A673 (cell line): ENCODE results near the gene ZNF365. TPM values are rescaled to one million over a fixed set of nuclear protein-coding genes. Genes with fewer than 3 reads are reported as not detected.

Experiments used
- BruUV-seq: library from RNA; stranded (reverse); fragments of 400-500 nt; replicated peaks from 2 replicates; lab custom pipeline; 2021; lab: Mats Ljungman, UMichigan
- CTCF ChIA-PET: fragments of 300-600 bp; sonication (Branson Sonifier 250); formaldehyde crosslinking; loops from one replicate; lab custom pipeline; 2022; ENCODE audit warnings: antibody characterized with exemption; lab: Charles Lee
- POLR2A ChIA-PET: fragments of 300-600 bp; sonication (Branson Sonifier 250); formaldehyde crosslinking; loops from one replicate; lab custom pipeline; 2022; ENCODE audit warnings: antibody characterized with exemption; ENCODE audit not compliant: low non-redundant PET; lab: Charles Lee
- DNase-seq: peaks from one replicate; pipeline ENCODE4 v3.0.0-alpha.2; 2015; ENCODE audit warnings: low spot score
- H3K27ac ChIP-seq: fragments of 200-600 bp; sonication (generic); 2 replicates; pipeline ENCODE4 v1.5.1; 2016; ENCODE audit warnings: mixed run types, low read depth, mild to moderate bottlenecking, mixed read lengths, antibody characterized with exemption, low read length; ENCODE audit not compliant: poor library complexity, severe bottlenecking
- H3K27me3 ChIP-seq: fragments of 200-600 bp; sonication (generic); replicated peaks from 2 replicates; pipeline ENCODE4 v1.6.1; 2017; ENCODE audit warnings: mixed run types, low read depth, mild to moderate bottlenecking, mixed read lengths, antibody characterized with exemption, low read length; ENCODE audit not compliant: insufficient read depth, poor library complexity
- H3K36me3 ChIP-seq: fragments of 200-600 bp; sonication (generic); 2 replicates; pipeline ENCODE4 v1.6.1; 2016; ENCODE audit warnings: mixed run types, mild to moderate bottlenecking, mixed read lengths, antibody characterized with exemption, low read length; ENCODE audit not compliant: insufficient read depth, poor library complexity, severe bottlenecking
- H3K4me1 ChIP-seq: fragments of 200-600 bp; sonication (generic); 2 replicates; pipeline ENCODE4 v1.6.1; 2017; ENCODE audit warnings: mixed run types, mild to moderate bottlenecking, mixed read lengths, antibody characterized with exemption, low read length; ENCODE audit not compliant: insufficient read depth, poor library complexity, severe bottlenecking
- H3K4me3 ChIP-seq: fragments of 200-600 bp; sonication (generic); 2 replicates; pipeline ENCODE4 v1.5.1; 2016; ENCODE audit warnings: low read depth, mixed run types, mild to moderate bottlenecking, mixed read lengths, low read length; ENCODE audit not compliant: poor library complexity, severe bottlenecking
- H3K9me3 ChIP-seq: fragments of 200-600 bp; sonication (generic); 2 replicates; pipeline ENCODE4 v1.6.1; 2016; ENCODE audit warnings: mixed run types, low read depth, mild to moderate bottlenecking, mixed read lengths, antibody characterized with exemption, low read length; ENCODE audit not compliant: poor library complexity, severe bottlenecking
- EZH2 ChIP-seq: fragments of 200-600 bp; sonication (generic); IDR thresholded peaks from 2 replicates; pipeline ENCODE4 v1.6.1; 2017; ENCODE audit warnings: borderline replicate concordance, low read depth, mild to moderate bottlenecking, mixed read lengths, antibody characterized with exemption, low read length; ENCODE audit not compliant: poor library complexity, severe bottlenecking
- intact Hi-C: fragments of 100-400 bp; cut with micrococcal nuclease; formaldehyde crosslinking; loops from one replicate; pipeline ENCODE4 v1.10.0; 2022; ENCODE audit not compliant: unreplicated experiment
- total RNA-seq: library from RNA; stranded (reverse); gene quantifications from 2 replicates; pipeline ENCODE4 v1.2.3, GENCODE V29; 2021
- TF ChIP-seq, protein P1 (sequence below): fragments of 300-800, 200-600 bp; sonication (generic); conservative IDR thresholded peaks from 2 replicates; pipeline ENCODE4 v1.5.1; 2017; ENCODE audit warnings: low read depth, mild to moderate bottlenecking, antibody characterized with exemption, low read length, moderate library complexity, mixed read lengths

The ZNF365 gene
- total RNA-seq, 1 experiment from 2014 or later = 0.56 TPM

DNA sequence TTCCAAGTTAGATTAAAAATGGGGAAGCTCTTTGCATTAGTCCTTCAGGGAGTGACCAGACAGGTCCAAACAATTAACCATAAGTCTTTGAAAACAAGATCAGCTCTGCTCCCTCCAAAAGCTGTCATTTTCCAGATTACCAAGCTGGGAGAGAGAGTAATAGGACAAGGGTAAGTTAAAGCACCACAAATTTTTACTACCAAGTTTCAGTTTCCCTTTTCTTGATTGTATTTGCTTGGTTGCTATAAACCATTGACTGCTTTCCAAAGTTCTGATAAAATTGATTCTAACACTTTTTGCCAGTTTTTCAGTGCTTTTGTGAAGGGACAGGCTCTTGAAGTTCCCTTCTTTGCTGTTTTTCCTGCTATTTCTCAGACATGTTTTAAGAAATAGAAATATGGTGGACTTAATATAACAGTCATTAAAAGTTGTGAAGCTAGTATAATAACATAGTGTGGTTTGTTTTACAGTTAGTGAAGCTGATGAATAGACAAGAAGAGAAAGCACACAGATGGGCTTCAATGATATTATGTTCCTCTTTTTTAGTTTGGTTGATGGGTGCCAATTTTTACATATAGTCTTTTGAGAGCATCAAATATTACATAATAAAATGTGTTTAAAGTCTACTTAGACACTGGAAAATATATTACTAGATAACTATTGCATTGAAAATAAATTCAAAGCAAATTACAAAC lies 40.0 kb upstream of the ZNF365 start:
- ChIA-PET CTCF (no interaction called here), POLR2A (no interaction called here)
- H3K36me3 ChIP-seq = no peaks in the 10 kb centered on the region
- H3K4me1 ChIP-seq = peaks cover 11% of the 10 kb centered on the region
- H3K9me3 ChIP-seq = peaks cover 9% of the 10 kb centered on the region
- TF ChIP-seq EZH2 = no peak
- TF ChIP-seq, protein P1, sequence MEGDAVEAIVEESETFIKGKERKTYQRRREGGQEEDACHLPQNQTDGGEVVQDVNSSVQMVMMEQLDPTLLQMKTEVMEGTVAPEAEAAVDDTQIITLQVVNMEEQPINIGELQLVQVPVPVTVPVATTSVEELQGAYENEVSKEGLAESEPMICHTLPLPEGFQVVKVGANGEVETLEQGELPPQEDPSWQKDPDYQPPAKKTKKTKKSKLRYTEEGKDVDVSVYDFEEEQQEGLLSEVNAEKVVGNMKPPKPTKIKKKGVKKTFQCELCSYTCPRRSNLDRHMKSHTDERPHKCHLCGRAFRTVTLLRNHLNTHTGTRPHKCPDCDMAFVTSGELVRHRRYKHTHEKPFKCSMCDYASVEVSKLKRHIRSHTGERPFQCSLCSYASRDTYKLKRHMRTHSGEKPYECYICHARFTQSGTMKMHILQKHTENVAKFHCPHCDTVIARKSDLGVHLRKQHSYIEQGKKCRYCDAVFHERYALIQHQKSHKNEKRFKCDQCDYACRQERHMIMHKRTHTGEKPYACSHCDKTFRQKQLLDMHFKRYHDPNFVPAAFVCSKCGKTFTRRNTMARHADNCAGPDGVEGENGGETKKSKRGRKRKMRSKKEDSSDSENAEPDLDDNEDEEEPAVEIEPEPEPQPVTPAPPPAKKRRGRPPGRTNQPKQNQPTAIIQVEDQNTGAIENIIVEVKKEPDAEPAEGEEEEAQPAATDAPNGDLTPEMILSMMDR = no peak
- DNase-seq = no peak
- no peak overlapping the region for H3K27ac ChIP-seq
- no peaks in the 10 kb centered on the region for H3K27me3 ChIP-seq
- intact Hi-C loops = no loop called here
- BruUV-seq = no TSS peak
- H3K4me3 ChIP-seq = no peak overlapping the region

DNA sequence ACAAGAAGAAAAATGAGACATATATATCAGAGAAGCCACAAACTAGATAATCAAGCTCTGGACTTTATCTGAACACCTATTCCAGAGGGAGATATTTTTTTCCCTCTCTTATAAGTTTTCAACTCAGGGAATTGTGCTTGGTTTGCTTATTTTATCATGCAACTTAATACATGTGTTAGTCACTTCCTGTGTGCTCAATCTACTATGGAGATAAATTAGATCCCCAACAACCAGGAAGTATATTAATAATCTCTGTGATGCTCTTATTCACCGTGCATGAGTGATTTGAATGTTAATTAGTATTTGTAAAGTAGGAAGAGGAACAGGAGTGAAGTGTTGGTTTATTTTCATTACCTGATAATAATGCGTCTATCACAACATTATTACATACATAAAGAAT lies 38.8 kb upstream of the ZNF365 start:
- TF ChIP-seq, protein P1 = no peak
- TF ChIP-seq EZH2 = no peak
- Histone ChIP-seq H3K9me3 (peaks cover 9% of the 10 kb centered on the region), H3K27me3 (no peaks in the 10 kb centered on the region), H3K4me3 (no peak overlapping the region), H3K4me1 (peaks cover 11% of the 10 kb centered on the region), H3K36me3 (no peaks in the 10 kb centered on the region), H3K27ac (no peak overlapping the region)
- intact Hi-C loops = no loop called here
- POLR2A ChIA-PET = no interaction called here
- BruUV-seq = no TSS peak
- CTCF ChIA-PET = no interaction called here
- peak; percentile 64 for DNase-seq

DNA sequence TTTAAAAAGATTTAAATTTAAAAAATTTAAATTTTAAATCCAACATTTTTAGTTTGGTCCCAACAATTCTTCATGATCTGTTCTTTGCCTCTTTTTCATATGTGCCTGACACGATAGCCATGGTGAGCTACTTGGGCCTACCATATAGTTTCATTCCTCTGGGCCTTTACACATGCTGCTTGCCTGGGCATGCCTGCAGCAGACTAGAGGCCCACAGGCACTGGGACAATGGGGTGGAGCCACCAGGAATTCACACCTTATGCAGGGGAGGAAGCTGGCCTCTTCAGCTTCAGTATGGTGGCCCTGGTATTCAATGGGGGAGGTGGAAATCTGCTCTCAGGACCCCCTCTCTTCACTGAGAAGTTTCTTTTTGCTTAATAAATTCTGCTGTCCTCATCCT lies 37.8 kb upstream of the ZNF365 start:
- intact Hi-C loops = no loop called here
- Histone ChIP-seq H3K27ac (no peak overlapping the region), H3K27me3 (no peaks in the 10 kb centered on the region), H3K4me1 (peaks cover 11% of the 10 kb centered on the region), H3K9me3 (peaks cover 14% of the 10 kb centered on the region), H3K36me3 (no peaks in the 10 kb centered on the region), H3K4me3 (no peak overlapping the region)
- ChIA-PET POLR2A (no interaction called here), CTCF (no interaction called here)
- TF ChIP-seq EZH2 = no peak
- TF ChIP-seq, protein P1 = no peak
- no TSS peak for BruUV-seq
- DNase-seq = no peak
